Activated effector memory CD4-positive, alpha-beta T cell treated with anti-CD3 and anti-CD28 coated beads, Interleukin-2, amount 50 U/mL, for 16 hours (primary cell): Measurements from ENCODE around the gene PRKG1.
"Not testable (repeated sequence)": the region's sequence is repeated elsewhere in the genome, so short reads cannot be mapped to it uniquely, and the experiment has no call there.

Source experiments
- DNase-seq: peaks from one replicate; pipeline ENCODE4 v3.0.0-alpha.2; 2020

The PRKG1 gene

DNA sequence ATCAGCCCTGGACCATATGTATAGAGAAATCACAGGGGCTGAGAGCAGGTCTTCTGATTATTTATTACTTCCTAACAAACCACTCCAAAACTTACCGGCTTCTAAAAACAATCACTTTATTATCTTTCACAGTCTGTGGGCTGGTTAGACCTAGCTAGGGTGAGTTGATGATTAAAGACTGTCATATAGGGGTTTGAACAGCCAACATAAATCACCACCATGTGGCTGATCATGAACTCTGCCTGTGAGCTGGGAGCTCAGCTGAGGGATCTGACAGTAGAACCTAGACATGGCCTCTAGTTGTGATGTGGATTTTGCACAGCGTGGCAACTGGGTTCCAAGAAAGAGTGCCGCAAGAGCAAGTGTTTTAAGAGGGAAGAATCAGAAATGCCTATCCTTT lies 319.8 kb downstream of the PRKG1 start:
- no peak for DNase-seq

DNA sequence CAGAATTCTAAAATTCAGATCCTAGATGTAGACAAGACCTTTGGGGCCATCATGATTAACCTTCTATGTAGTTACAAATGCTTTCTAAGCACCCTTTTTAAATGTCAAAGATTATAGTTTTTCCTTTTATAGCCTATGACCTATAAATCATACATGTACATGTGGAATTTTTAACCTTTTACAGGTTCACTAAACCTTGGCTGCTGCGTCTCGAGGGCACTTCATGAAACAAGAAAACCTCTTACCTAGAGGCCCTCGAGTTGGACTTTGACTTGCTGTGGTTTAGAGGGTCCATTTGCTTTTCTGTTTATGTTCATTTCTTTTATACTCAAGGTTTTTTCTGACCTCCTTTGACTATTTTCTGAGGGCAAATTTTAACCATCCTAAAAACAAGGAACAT lies 323.0 kb downstream of the PRKG1 start:
- no peak for DNase-seq

DNA sequence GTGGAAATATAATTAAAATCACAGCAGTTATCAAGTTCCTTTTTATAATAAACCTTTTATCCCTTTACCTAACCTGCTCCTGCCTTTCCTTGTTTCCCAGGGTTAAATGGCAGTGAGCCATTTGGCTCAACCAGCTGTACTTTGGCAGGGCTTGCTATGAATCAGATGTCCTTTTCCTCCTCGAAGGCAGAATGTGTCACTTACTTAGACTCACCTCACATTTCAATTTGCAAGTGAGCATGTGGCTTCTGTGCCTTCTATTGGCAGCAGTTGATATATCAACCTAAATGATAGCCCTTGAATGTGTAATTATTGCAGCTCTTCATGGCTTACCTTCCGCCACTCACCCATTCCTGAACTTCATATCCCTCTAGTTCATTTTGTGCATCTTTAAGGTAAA lies 323.4 kb downstream of the PRKG1 start:
- no peak for DNase-seq

DNA sequence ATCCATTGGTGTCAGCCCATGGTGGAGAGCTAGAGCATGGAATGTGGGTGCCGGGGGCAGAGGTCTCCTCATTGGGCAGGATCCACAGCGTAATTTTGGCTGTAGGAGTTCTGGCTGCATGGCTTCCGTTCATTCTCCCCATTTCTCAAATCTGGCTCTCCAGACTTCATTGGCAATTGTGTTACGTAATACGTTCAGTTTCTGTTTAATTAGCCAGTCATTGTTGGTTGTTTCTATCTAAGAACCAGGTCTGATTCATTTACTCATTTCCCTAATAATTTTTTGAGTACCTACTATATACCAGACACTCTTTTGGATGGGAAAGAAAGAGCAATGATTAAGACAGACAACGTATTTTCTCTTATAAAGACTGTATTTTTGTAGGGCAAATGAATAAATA lies 325.6 kb downstream of the PRKG1 start:
- DNase-seq: no peak

DNA sequence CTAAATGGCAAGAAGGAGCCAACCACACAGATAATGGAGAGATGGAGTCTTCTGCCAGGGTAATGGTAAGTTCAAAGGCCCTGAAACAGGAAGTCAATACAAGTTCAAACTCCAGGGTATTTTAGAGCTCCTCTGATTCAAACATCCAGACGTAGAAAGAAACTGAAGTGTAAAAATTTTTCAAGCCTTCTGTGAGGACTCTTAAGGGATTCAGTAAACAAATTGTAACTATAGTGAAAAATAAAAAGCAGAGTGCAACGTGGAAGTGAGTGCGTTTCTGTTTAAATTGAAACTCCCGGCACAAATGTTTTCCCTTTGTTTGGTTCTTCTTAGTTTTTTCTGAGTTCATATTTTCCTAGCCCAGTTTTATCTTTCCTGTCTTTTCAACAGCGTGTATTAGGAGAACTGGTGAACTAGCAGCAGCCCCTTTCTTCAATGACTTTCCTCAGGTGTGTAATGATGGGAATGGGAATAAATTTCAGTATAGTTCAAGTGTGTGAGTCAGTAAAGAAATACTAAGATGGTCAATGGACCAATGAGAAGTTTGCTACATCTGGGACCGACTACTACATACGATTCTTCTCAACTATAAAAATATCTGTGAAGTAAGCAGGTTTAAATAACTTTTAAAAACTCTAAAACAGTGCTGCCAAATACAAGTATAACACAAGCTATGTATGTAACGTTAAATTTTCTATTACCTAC lies 326.3 kb downstream of the PRKG1 start:
- DNase-seq: no peak

DNA sequence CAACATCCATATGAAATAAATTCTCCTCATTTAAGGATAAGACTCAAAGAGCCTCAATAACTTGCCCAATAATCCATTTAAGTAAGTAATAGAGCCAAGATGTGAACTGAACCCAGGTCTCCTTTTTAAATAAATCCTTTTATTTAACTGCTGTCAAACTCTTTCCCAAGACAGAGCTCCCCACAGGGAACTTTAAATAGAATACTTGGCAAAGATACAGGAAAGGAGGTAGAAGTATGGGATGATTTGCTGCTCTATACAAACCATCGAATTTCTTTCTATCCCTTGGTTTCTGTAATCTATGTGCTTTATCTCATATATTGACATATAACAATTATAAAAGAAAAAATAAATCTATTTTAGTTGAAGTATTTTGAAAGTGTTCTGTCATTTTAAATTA lies 329.2 kb downstream of the PRKG1 start:
- no peak for DNase-seq

DNA sequence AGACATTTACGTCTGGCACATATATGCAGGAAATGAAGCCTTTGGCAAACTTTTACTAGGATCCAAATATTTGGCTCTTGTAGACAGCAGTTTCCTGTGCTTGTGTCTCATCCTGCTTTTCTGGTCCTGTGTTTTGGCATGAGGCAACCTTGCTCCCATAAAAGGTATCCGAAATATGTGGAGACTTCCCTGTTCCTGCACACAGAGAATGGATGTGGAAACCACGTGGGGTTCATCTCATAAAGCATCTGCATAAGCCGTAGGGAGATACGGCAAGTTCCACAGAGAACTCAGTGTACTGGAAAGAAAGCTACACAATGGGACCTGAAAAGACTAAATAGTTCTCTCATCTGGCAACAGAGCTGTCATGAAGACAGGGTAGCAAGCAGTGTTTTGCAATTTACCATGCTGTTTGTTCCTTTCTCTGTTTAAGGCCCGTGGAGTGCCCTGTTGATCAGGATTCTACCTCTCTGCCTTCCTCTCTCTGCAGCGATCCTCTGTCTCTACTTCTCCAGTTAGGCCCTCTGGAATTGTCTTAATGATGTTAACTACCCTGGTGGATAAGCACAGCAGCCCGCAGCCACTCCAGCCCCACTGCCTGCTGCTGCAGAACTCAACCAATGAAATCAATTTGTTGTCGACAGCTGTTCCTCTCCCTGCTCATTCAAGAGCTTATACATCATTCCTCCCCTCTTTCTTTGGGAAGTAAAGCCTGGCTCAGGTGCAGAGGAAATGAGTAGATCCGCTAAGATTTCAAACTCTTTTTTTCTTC lies 331.5 kb downstream of the PRKG1 start:
- DNase-seq: no peak

DNA sequence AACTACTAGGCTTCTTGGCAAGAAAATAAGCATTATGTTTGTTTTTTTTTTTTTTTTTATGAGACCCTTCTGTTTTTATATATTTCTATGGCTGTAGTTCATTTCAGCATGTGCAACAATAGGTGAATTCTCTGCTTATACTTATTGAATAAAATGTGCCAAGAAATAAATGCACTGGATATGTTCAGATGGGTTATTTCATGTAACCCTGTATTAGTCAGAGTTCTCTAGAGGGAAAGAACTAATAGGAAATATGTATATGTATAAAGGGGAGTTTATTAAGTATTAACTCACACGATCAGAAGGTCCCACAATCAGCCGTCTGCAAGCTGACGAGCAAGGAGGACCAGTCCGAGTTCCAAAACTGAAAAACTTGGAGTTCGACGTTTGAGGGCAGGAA lies 332.3 kb downstream of the PRKG1 start:
- no peak for DNase-seq

DNA sequence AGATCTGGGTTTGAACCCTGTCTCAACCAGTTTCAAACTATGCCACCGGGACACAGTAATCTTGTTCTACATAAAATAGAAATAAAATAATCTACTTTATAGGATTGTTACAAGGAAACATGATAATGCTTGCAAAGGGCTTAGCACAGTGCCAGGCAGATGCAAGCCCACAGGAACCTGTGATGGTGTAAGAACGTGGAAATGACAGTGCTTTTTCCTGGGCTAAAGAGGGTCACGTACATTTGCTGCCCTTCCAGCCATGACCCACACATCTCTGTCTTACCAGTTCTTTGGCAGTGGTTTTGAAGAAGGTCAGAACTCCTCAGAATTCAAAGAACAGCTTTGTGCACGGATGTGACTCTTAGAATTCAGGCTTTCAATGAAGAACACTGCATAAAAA lies 342.2 kb downstream of the PRKG1 start:
- DNase-seq: no peak

DNA sequence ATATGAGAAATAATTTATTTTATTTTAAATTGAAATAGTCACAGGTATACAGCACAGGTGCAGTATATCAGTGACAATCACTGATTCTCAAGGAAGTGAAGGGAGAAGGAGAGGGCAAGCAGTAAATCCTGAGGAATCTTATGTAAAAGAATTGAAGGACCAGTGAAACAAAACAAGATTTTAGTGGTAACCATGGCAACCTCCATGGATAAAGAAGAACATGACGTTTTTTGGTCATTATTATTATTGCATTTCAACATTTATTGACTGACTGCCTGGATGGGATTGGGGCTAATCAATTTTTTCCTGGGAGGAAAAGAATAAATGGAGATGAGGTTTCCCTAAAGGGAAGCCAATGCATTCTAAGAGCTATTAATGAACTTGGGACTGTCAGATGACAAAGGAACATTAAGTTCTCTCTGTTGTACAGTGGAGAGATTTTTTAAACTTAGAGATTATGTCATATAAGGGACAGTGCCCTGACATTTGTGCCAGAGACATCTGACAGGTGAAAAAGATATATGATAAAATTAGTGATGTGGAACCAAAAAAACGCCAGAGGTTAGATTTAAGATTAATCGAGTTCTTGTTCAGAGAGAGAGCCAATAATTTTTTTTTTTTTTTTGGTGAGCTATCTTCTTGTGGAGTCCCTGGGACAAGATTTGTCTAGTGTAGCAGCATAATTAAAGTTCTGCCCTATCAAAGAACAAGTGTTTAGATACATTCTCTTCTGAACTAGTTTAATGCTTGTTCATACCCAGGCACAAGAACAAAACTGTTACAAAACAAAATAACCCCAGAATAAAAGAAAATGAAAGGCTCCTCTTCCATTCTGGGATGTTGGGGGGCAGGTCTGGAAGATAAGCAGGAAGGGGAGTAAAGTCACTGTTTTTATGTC lies 345.2 kb downstream of the PRKG1 start:
- no peak for DNase-seq

DNA sequence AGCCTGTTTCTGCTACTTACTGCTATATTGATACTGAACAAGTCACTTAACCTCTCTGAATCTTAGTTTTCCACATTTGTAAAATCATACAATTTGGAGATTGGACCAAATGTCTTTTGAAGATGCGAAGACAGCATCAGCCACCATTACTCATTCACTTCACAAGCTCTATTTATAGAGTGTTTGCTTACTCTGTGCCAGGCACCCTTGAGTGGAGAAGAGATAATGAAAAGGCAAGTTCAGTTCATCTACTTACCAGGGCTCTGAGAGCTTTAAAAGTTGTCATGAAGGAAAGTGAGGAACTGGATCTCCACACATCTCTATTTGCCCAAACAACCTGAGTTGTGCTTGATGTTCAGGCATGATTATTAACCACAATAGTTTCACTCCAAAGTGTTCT lies 347.6 kb downstream of the PRKG1 start:
- DNase-seq: no peak

DNA sequence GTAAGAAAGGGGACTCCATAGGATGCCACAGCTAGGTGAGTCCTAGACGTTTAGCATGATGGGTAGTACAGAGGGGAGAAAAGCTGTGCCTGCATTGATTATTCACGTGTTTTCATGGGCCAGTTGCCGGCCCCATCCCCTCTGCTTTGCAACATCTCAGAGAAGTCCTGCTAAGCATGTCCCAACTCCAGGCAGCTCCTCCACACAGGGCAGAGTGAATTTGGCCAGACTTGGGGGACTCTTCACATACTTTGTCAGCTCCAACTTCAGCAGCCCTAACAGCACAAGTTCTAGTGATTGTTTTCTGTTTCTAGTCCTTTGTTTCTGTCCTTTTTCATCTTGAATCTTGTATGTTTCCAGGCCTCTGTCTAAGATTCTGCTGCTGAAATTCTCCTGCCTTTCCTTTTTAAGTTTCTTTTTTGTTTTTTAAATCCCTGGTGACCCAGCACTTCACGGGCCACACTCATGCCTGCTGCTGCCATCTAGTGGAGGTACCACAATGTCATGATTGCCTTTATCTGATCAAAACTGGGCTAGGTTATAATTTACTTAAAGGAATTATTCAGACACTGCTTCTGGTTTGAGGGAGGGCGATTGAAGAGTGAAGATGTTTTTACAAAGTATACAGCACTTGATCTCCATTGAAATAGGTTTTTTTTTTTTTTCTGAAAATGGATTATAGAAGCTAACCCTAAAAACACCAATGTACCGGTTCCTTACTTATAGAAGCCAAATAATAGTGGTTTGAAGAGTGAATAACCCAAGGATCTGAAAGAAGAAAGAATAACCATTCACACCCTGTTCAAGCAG lies 348.2 kb downstream of the PRKG1 start:
- no peak for DNase-seq

DNA sequence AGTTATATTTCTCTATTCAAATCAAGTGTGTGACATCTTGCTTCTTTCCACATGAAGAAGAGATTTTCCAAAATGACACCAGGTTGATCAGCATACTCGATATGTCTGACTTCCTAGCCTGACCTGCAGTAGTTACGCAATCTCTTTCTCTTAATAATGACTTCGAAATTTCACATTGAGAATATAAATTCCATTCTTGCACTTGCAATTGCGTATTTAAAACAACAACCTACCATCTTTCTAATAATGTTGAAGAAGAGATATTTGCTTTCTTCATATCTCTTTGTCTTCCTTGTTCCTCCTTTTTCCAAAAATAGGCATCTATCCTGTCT lies 348.8 kb downstream of the PRKG1 start:
- DNase-seq: no peak

DNA sequence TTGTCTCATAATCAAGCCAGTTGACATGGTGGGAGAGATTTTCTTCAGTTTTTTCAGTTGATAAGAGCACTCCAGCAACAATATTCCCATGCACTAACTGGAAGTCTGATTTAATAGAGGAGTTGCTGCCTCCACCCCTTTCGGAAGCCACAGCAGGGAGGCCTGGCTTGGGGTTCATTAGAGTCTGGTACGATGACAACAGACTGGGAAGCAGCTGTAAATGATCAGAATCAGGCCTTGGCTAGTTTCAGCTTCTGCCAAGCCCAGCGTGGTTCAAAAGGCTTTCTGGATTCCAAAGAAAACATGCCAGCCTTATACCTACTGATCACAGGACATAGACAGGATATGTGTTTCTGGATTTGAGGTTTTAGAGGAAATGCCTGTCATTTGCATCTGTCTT lies 351.1 kb downstream of the PRKG1 start:
- no peak for DNase-seq

DNA sequence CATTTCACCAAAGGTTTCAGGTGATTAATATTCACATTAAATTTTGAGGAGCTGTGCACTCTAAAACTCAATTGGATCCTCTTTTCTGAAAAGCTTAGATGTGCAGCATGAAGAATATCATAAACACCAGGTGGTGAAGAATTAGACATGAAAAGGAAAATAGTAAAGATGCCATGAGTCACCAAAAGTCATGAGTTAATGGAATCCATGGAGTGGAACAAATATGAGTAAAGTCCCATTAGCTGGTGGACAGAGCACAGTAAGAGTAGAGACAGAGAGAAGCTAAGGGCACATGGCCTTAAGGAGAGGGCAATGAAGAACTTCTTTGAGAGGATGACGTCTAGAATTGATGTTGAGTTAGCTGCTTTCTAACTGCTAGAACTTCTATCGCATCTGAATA lies 353.5 kb downstream of the PRKG1 start:
- DNase-seq: no peak

DNA sequence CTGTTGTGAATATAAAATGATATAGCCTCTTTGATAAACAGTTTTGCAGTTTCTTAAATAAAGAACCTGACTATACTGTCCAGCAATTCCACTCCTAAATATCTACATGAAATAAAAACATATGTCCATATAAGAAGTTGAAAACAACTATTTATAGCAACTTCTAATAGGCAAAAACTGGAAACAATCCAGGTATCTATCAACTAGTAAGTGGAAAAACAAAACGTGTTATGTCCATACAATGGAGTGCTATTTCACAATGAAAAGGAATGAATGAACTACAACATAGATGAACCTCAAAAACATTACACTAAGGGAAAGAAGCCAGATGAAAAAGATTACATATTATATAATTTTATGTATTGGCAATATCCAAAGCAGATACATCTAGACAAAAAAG lies 356.2 kb downstream of the PRKG1 start:
- no peak for DNase-seq

DNA sequence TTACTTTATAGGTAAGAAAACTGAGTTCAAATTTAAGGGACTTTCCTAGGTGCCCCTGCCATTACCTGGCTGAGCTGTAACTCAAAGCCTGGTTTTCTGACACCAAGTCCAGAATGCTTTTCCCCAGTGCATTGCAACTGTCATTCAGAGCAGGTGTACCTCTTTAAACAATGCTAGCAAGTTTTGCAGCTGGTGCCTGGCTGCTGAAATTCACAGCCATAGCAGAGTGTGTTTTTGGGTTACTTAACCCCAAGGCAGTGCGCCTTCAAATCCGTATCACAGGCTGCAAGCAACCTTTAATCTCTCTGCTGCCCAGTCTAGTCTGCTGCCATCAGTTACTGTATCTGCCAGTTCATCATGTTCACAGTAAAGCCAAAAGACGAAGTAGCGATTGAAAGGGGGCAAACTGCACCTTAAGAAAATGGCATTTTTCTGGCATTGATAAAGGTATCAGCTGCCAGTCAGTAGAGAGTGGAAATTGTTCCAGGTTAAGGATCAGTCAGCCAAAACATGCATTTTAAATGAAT lies 359.7 kb downstream of the PRKG1 start:
- no peak for DNase-seq

DNA sequence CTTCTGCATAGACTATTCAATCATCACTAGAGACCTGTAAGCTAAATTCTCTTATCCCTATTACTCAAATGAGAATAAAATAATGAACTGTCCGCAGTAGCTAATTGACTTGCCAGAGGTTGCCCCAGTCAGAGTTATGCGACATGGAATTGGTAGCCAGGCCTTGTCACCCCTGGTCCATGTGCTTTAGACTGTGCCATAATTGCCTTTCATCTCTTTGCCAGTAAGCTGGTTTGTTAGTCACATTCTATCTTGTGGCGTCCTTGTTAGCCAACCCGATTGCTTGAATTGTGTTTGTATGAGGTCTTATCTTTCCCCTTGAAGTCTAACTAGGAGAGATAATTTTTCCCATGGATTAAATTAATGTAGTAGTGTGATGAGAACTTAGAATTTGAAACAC lies 362.5 kb downstream of the PRKG1 start:
- no peak for DNase-seq

DNA sequence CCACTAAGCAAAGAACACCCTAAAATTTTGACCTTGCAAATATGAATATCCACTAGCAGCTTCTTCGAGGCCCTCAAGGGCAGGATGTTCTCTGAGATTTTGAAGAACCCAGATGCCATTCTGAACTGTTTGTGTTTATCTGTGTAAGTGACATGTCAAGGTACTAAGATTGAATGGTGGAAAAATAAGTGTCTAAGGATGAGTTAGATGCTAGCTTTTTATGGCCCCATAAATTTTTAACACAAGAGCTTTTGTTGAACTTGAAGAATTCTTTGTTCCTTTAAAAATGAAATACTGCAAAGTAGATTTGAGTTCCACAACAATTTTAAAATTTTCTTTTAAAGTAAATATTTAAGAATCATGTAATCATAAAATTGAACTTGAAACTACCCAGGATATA lies 365.4 kb downstream of the PRKG1 start:
- DNase-seq: no peak

DNA sequence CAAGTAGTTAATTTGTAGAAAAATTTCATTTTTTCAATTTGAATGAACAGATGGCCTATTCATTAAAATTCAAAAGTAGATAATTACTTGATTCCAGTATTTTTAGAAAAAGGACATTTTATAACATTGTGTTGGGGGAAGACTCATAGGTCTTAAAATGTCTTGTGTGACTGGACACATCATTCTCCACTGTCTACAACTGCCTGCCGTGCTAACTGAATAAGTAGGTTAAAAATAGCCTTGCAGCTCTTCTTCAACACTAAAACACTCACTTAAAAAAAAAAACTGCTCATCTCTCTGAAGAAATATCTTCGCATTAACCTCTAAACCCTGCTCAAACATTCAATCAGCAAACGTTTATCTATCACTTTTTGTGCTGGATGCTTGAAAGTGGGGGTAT lies 371.3 kb downstream of the PRKG1 start:
- no peak for DNase-seq

DNA sequence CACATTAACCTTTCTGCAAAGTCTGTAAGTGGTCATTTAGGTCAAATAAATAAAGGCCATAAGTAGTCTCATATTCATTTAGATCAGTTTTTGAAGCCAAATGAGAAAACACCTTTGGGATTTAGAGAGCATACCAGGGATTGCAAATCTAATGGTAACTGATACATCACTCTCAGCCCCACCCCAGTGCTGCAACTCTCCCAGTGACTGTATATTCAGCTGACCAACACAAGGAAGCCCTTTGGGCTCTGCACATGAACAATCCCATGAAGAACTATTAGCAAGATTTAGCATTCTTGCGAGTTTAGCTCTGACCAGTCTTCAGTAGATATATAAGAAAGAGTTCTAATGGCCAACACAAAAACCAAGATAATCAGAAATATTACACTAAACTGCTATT lies 372.8 kb downstream of the PRKG1 start:
- no peak for DNase-seq

DNA sequence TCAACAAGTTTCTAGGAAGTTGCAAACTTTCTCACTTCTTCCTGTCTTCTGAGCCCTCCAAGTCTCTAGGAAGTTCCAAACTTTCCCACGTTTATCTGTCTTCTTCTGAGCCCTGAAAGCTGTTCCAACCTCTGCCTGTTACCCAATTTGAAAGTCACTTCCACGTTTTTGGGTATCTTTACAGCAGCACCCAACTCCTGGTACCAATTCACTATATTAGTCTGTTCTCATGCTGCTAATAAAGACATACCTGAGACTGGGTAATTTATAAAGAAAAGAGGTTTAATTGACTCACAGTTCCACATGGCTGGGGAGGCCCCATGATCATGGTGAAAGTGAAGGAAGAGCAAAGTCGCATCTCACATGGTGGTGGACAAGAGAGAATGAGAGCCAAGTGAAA lies 381.5 kb downstream of the PRKG1 start:
- DNase-seq: not testable (repeated sequence)

DNA sequence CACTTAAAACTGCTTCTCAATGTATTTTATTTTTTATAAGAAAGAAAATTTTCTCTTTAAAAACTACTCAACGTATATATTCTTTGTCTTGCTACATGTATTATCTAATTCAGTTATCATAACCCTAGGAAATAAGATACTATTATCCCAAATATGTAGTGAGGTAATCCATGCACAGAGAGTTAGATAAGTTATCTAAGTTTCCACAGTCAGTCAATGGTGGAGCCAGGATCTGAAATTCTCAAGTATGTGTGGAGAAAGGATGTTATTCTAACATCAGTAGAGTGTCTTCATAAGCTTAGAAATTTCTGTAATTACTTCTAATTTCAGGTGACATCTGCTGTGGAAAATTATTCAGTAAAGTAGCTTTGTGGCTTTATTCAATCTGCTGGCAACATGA lies 385.2 kb downstream of the PRKG1 start:
- DNase-seq: no peak
